ENCODE data around the gene CALN1. TPM values are rescaled to one million over a fixed set of nuclear protein-coding genes. Genes with fewer than 3 reads are reported as not detected.

The CALN1 gene
- total and polyA plus RNA-seq, 9 donors = under 0.01 to 0.18 (median 0.13) TPM; not detected in 2

DNA sequence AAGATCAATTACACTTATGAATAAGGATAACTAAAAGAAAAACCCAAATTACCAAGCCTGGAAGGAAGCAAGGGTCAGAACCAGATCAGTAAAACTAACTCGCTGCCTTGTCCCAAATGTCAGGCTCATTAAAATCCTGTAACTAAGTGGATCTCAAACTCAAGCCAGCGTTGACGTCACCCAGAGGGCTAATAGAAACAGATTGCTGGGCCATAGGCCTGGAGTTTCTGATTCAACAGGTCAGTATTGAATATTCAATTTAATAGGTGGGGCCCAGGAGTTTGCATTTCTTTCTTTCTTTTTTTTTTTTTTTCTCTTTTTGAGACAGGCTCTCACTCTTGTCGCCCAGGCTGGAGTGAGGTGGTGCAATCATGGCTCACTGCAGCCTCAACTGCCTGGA is 397.0 kb downstream of the CALN1 start:
- no peaks in the 10 kb centered on the region for H3K36me3 ChIP-seq
- WGBS, 3 donors = 84 to 88% (median 86%) methylated on average over 4 of the region's 4 CpGs
- intact Hi-C loops (cut with DNase I) = no loop called here
- DNase-seq = no peak
- no peaks in the 10 kb centered on the region for H3K4me1 ChIP-seq (ENCODE audit: insufficient read depth)
- no peak overlapping the region for H3K4me3 ChIP-seq
- H3K27ac ChIP-seq = no peak overlapping the region
- no peaks in the 10 kb centered on the region for H3K27me3 ChIP-seq
- TF ChIP-seq, protein P1, sequence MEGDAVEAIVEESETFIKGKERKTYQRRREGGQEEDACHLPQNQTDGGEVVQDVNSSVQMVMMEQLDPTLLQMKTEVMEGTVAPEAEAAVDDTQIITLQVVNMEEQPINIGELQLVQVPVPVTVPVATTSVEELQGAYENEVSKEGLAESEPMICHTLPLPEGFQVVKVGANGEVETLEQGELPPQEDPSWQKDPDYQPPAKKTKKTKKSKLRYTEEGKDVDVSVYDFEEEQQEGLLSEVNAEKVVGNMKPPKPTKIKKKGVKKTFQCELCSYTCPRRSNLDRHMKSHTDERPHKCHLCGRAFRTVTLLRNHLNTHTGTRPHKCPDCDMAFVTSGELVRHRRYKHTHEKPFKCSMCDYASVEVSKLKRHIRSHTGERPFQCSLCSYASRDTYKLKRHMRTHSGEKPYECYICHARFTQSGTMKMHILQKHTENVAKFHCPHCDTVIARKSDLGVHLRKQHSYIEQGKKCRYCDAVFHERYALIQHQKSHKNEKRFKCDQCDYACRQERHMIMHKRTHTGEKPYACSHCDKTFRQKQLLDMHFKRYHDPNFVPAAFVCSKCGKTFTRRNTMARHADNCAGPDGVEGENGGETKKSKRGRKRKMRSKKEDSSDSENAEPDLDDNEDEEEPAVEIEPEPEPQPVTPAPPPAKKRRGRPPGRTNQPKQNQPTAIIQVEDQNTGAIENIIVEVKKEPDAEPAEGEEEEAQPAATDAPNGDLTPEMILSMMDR (IDR thresholded peaks at IDR 0.05) = no peak
- TF ChIP-seq POLR2A (IDR thresholded peaks at IDR 0.05) (no peak), EP300 (IDR thresholded peaks at IDR 0.05) (no peak)
- peaks cover 0 to 5% of the 10 kb centered on the region in 2 donors for H3K9me3 ChIP-seq

DNA sequence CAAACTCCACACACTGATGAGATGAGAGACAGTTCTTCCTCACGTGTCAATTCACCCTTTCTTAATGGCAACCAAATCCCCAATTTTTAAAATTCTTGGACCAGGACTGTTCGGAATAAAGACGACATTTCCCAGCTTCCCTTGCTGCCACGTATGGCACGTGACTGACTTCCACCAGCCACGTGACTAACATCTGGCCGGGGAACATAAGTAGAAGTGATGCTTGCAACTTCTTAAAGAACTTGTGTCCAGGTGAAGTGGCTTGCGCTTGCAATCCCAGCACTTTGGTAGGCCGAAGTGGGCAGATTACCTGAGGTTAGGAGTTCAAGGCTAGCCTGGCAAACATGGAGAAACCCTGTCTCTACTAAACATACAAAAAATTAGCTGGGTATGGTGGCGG is 405.1 kb downstream of the CALN1 start:
- Histone ChIP-seq H3K9me3 (no peaks in the 10 kb centered on the region), H3K4me1 (ENCODE audit: insufficient read depth) (no peaks in the 10 kb centered on the region), H3K27ac (no peak overlapping the region), H3K27me3 (no peaks in the 10 kb centered on the region), H3K4me3 (no peak overlapping the region), H3K36me3 (no peaks in the 10 kb centered on the region)
- TF ChIP-seq, protein P1 (IDR thresholded peaks at IDR 0.05) = no peak
- TF ChIP-seq EP300 (IDR thresholded peaks at IDR 0.05) = no peak
- no peak for TF ChIP-seq POLR2A (IDR thresholded peaks at IDR 0.05)
- intact Hi-C loops (cut with DNase I) = no loop called here
- DNase-seq = no peak
- WGBS, 3 donors = 88 to 93% (median 92%) methylated on average over 10 of the region's 10 CpGs

DNA sequence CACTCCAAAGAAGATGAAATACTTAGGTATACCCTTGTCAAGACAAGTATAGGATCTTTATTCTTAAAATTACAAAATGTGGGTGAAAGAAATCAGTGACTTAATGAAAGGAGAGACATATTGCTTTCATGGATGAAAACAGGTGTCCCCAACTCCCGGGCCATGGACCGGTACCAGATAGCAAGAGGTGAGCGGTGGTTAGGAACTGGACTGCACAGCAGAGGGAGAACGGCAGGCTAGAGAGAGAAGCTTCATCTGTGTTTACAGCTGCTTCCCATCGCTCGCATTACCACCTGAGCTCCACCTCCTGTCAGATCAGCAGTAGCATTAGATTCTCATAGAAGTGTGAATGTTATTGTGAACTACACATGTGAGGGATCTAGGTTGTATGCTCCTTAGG is 408.9 kb downstream of the CALN1 start:
- DNase-seq = no peak
- intact Hi-C loops (cut with DNase I) = no loop called here
- 84 to 94% (median 86%) methylated on average over 6 of the region's 6 CpGs for WGBS, 3 donors
- Histone ChIP-seq H3K27ac (no peak overlapping the region), H3K27me3 (no peaks in the 10 kb centered on the region), H3K4me3 (no peak overlapping the region), H3K4me1 (ENCODE audit: insufficient read depth) (no peaks in the 10 kb centered on the region), H3K9me3 (no peaks in the 10 kb centered on the region), H3K36me3 (no peaks in the 10 kb centered on the region)
- TF ChIP-seq EP300 (IDR thresholded peaks at IDR 0.05) (no peak), POLR2A (IDR thresholded peaks at IDR 0.05) (no peak)
- TF ChIP-seq, protein P1 (IDR thresholded peaks at IDR 0.05) = no peak

DNA sequence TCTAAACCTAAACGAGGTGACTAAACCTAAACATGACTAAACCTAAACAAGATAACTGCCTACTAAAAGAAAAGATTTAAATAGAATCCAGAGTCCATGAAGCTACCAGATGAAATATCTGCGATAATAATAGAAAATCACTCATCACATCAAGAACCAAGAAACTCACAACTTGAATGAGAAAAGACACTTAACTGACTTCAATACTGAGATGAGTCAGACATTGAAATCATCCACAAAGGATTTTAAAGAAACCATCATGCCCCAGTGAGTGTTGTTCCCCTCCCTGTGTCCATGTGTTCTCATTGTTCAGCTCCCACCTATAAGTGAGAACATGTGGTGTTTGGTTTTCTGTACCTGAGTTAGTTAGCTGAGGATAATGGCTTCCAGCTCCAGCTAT is 416.0 kb downstream of the CALN1 start:
- Histone ChIP-seq H3K36me3 (no peaks in the 10 kb centered on the region), H3K27ac (no peak overlapping the region), H3K9me3 (no peaks in the 10 kb centered on the region), H3K27me3 (no peaks in the 10 kb centered on the region), H3K4me3 (no peak overlapping the region), H3K4me1 (ENCODE audit: insufficient read depth) (no peaks in the 10 kb centered on the region)
- no peak for TF ChIP-seq EP300 (IDR thresholded peaks at IDR 0.05)
- no peak for TF ChIP-seq POLR2A (IDR thresholded peaks at IDR 0.05)
- TF ChIP-seq, protein P1 (IDR thresholded peaks at IDR 0.05) = no peak
- intact Hi-C loops (cut with DNase I) = no loop called here
- DNase-seq = no peak
- WGBS, 3 donors = 78 to 86% (median 82%) methylated on average over 2 of the region's 2 CpGs

Measured in ovary (tissue), 9 donors.